ENCODE measurements around the gene ASPHD2.

Gene ASPHD2

DNA sequence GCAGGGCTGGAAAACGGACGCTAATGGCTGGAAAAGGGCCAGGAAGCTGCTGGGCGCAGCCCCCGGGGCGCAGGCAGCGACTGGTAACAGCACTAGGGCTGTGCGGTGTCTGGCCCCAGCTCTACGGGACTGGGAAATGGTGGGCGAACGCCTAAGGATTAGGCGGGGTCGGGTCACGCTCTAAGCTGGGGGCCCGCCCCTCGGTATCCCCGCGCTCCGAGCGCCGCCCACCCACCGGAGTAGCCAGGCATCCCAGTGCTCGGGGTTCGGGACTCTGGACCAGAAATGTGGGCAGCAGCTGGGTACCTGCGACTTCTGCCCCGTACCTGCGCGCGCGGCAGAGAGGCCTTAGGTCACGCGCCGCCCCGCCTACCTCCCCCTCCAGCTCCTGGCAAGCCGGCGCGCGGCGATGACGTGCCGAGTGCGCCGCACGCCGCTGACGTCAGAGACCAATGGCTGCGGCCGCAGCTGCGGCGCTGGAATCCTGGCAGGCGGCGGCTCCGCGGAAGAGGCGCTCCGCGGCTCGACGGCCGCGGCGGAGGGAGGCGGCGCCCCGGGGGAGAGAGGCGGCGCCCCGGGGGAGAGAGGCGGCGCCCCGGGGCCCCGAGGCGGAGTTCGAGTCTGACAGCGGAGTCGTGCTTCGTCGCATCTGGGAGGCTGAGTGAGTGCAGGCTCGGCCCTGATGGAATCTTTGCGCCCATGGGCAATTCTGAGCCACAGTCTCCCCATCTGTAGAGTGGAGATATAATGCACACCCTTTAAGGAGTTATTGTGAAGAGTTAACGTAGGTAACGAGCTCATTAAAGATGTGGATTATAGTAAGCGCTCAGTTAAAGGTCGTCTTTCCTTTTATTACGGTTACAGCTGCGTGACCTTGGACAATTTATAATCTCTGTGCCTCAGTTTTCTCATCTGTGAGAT, 54.6 kb downstream of the ASPHD2 start, which contains the start of the genes HPS4 and SRRD (continued):
- TF ChIP-seq, protein P1, sequence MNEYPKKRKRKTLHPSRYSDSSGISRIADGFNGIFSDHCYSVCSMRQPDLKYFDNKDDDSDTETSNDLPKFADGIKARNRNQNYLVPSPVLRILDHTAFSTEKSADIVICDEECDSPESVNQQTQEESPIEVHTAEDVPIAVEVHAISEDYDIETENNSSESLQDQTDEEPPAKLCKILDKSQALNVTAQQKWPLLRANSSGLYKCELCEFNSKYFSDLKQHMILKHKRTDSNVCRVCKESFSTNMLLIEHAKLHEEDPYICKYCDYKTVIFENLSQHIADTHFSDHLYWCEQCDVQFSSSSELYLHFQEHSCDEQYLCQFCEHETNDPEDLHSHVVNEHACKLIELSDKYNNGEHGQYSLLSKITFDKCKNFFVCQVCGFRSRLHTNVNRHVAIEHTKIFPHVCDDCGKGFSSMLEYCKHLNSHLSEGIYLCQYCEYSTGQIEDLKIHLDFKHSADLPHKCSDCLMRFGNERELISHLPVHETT (tag by site-specific recombination; IDR thresholded peaks at IDR 0.05) = peak; percentile 79
- TF ChIP-seq ZNF747 (tag by site-specific recombination; IDR thresholded peaks at IDR 0.05) (no peak), ZNF211 (tag by site-specific recombination; IDR thresholded peaks at IDR 0.05; ENCODE audit: low read depth) (no peak), ZNF132 (tag by site-specific recombination; IDR thresholded peaks at IDR 0.05; ENCODE audit: borderline replicate concordance) (no peak), ZNF48 (tag by site-specific recombination; IDR thresholded peaks at IDR 0.05) (no peak), ZNF501 (tag by site-specific recombination; IDR thresholded peaks at IDR 0.05) (peak; percentile 72), KLF10 (tag by site-specific recombination; IDR thresholded peaks at IDR 0.05) (peak; percentile 74), KLF7 (tag by site-specific recombination; IDR thresholded peaks at IDR 0.05; ENCODE audit: borderline replicate concordance) (peak; percentile 91), ZNF174 (tag by site-specific recombination; IDR thresholded peaks at IDR 0.05) (no peak), ZNF391 (tag by site-specific recombination; IDR thresholded peaks at IDR 0.05; ENCODE audit: borderline replicate concordance, low read depth) (peak; percentile 64; the same call in 1 of the 2 replicates)
- TF ChIP-seq, protein P2, sequence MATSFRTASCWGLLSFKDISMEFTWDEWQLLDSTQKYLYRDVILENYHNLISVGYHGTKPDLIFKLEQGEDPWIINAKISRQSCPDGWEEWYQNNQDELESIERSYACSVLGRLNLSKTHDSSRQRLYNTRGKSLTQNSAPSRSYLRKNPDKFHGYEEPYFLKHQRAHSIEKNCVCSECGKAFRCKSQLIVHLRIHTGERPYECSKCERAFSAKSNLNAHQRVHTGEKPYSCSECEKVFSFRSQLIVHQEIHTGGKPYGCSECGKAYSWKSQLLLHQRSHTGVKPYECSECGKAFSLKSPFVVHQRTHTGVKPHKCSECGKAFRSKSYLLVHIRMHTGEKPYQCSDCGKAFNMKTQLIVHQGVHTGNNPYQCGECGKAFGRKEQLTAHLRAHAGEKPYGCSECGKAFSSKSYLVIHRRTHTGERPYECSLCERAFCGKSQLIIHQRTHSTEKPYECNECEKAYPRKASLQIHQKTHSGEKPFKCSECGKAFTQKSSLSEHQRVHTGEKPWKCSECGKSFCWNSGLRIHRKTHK (tag by site-specific recombination; IDR thresholded peaks at IDR 0.05) = no peak
- TF ChIP-seq, protein P3, sequence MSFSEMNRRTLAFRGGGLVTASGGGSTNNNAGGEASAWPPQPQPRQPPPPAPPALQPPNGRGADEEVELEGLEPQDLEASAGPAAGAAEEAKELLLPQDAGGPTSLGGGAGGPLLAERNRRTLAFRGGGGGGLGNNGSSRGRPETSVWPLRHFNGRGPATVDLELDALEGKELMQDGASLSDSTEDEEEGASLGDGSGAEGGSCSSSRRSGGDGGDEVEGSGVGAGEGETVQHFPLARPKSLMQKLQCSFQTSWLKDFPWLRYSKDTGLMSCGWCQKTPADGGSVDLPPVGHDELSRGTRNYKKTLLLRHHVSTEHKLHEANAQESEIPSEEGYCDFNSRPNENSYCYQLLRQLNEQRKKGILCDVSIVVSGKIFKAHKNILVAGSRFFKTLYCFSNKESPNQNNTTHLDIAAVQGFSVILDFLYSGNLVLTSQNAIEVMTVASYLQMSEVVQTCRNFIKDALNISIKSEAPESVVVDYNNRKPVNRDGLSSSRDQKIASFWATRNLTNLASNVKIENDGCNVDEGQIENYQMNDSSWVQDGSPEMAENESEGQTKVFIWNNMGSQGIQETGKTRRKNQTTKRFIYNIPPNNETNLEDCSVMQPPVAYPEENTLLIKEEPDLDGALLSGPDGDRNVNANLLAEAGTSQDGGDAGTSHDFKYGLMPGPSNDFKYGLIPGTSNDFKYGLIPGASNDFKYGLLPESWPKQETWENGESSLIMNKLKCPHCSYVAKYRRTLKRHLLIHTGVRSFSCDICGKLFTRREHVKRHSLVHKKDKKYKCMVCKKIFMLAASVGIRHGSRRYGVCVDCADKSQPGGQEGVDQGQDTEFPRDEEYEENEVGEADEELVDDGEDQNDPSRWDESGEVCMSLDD (tag by site-specific recombination; IDR thresholded peaks at IDR 0.05) = no peak; the same call in 1 of the 2 replicates
- TF ChIP-seq, protein P4, sequence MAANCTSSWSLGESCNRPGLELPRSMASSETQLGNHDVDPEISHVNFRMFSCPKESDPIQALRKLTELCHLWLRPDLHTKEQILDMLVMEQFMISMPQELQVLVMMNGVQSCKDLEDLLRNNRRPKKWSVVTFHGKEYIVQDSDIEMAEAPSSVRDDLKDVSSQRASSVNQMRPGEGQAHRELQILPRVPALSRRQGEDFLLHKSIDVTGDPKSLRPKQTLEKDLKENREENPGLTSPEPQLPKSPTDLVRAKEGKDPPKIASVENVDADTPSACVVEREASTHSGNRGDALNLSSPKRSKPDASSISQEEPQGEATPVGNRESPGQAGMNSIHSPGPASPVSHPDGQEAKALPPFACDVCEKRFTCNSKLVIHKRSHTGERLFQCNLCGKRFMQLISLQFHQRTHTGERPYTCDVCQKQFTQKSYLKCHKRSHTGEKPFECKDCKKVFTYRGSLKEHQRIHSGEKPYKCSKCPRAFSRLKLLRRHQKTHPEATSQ (tag by site-specific recombination; IDR thresholded peaks at IDR 0.05) = peak; percentile 88
- TF ChIP-seq, protein P5, sequence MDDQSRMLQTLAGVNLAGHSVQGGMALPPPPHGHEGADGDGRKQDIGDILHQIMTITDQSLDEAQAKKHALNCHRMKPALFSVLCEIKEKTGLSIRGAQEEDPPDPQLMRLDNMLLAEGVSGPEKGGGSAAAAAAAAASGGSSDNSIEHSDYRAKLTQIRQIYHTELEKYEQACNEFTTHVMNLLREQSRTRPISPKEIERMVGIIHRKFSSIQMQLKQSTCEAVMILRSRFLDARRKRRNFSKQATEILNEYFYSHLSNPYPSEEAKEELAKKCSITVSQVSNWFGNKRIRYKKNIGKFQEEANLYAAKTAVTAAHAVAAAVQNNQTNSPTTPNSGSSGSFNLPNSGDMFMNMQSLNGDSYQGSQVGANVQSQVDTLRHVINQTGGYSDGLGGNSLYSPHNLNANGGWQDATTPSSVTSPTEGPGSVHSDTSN (CRISPR knock-in tag; IDR thresholded peaks at IDR 0.05) = peak; percentile 94
- TF ChIP-seq, protein P6, sequence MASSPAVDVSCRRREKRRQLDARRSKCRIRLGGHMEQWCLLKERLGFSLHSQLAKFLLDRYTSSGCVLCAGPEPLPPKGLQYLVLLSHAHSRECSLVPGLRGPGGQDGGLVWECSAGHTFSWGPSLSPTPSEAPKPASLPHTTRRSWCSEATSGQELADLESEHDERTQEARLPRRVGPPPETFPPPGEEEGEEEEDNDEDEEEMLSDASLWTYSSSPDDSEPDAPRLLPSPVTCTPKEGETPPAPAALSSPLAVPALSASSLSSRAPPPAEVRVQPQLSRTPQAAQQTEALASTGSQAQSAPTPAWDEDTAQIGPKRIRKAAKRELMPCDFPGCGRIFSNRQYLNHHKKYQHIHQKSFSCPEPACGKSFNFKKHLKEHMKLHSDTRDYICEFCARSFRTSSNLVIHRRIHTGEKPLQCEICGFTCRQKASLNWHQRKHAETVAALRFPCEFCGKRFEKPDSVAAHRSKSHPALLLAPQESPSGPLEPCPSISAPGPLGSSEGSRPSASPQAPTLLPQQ (tag by site-specific recombination; IDR thresholded peaks at IDR 0.05) = peak; percentile 39; the same call in 1 of the 2 replicates

Measured in HEK293 (cell line).